HL-60 (cell line): ENCODE results near the gene FAN1.

ENCODE experiments used
- CTCF ChIP-seq: IDR thresholded peaks from one replicate; pipeline ENCODE4 v1.5.1; 2011; ENCODE audit warnings: low read length, control low read depth, inconsistent platforms; ENCODE audit not compliant: insufficient read depth
- POLR2AphosphoS5 ChIP-seq: IDR thresholded peaks from 2 replicates; pipeline ENCODE4 v1.6.1; 2012; ENCODE audit warnings: low read depth
- REST ChIP-seq: IDR thresholded peaks from 2 replicates; pipeline ENCODE4 v1.6.1; 2012; ENCODE audit warnings: low read depth; ENCODE audit not compliant: insufficient replicate concordance

- no peak for TF ChIP-seq CTCF
- no peak for TF ChIP-seq POLR2AphosphoS5
- no peak for TF ChIP-seq REST
These were observed 2.1 kb downstream of the FAN1 start for GRCh38 chr15:30905821-30906220.
